Activated CD4-positive, alpha-beta T cell treated with anti-CD3 and anti-CD28 coated beads, Interleukin-2, Interleukin-6, amounts not matched to agents 100 ng/mL and 50 ng/mL, durations not matched to agents 16 hours and 8 hours (primary cell): ENCODE results near the gene BACE1.
"Not testable (repeated sequence)": the region's sequence is repeated elsewhere in the genome, so short reads cannot be mapped to it uniquely, and the experiment has no call there.

Experiments used
- DNase-seq: peaks from one replicate; pipeline ENCODE4 v3.0.0-alpha.2; 2020

Gene BACE1

GRCh38 chr11:117272175-117272574, 43.9 kb downstream of the BACE1 start:
- not testable (repeated sequence) for DNase-seq

- no peak for DNase-seq
Observed at GRCh38 chr11:117271208-117271607, 44.8 kb downstream of the BACE1 start.

GRCh38 chr11:117269856-117270255, 46.2 kb downstream of the BACE1 start:
- DNase-seq = no peak

DNA sequence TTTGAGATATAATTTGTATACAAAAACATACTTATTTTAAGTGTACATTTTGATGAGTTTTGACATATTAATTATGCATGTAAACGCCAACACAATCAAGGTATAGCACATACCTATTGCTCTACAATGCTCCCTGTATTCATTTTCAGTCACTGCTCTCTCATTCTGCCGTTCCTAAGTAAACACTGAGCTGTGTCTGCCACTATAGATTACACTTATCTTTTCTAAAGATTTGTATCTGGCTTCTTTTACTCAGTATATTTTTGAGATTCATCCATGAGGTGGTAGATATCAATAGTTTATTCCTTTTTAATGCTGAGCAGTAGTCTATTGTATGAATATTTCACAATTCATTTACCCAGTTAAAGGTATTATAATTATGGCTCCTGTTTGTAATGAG, 50.3 kb downstream of the BACE1 start:
- no peak for DNase-seq

- not testable (repeated sequence) for DNase-seq
Observed at GRCh38 chr11:117264624-117265323, 51.3 kb downstream of the BACE1 start.

DNA sequence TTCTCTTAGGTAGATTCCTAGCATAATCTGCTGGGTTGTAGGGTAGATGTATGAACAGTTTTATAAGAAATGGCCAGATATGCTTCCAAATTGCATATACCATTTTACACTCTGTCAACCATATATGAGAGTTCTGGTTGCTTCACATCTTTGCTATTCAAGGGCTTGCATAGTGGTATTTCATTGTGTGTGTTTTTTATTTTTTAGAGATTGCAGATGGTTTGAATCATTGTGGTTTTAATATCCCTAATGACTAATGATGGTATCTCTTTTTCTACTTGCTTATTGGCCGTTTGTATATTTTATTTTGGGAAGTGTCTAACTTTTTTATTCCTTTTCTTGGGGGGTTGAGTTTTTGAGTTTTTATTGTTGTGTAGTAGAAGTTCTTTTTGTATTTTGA, 56.6 kb downstream of the BACE1 start:
- no peak for DNase-seq

- DNase-seq = no peak
Observed at GRCh38 chr11:117258576-117258975, 57.5 kb downstream of the BACE1 start.

DNA sequence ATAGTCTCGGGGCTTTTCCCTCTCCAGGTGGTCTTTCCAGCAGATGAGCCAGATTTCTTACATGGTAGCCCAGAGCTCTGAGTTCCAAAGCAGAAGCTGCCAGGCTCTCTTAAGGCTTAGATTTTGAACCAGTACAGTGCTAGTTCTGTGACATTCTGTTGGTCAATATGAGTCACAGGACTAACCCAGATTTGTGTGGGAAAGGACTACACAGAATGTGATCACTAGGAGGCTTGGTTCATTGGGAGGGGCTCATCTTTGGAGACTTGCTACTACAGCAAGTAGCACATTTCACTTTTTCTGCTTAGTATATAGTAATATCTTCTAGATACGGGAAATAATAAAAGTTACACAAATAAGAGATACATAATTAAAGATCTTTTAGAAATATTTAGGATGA, 59.5 kb downstream of the BACE1 start:
- no peak for DNase-seq

- DNase-seq = no peak
Observed at GRCh38 chr11:117255966-117256365, 60.1 kb downstream of the BACE1 start.

DNA sequence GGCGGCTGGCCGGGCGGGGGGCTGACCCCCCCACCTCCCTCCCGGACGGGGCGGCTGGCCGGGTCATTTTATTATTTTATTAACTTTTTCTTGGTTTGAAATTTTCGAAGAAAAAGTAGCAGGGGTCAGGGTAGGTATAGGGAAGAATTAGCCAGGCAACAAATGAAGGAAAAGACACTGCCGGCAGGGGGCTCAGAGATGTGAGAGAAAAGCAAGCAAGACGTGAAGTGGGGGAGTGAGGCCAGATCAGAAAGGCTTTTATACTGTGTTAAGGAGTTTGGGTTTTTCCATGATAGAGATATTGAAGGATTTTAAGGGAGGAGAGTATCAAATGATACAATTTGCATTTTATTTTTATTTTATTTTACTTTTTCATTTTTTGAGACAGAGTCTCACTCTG, 64.5 kb downstream of the BACE1 start:
- DNase-seq = no peak

- DNase-seq = no peak
Observed at GRCh38 chr11:117249571-117249970, 66.5 kb downstream of the BACE1 start.

DNA sequence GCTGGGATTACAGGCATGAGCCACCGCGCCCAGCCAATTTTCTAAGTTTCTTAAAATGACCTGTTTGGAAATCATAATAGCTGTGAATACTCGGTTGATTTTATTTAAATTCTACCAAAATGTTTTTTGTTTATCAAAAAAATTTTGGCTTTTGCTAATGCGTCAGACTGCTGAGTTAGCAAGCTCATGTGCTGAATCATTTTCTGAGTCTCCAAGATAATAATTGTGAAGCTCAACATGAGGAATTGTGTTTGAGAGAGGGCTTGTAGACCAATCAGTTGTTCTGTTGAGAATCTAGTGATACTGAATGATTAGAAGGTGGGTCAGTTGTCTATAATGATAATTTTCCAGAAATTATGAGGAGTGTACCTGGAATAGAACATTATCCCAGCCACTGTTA, 67.7 kb downstream of the BACE1 start:
- no peak for DNase-seq

GRCh38 chr11:117239295-117239694, 76.8 kb downstream of the BACE1 start:
- DNase-seq = no peak

- peak; percentile 32 for DNase-seq
Observed at GRCh38 chr11:117238221-117238620, 77.8 kb downstream of the BACE1 start.
